Cortex of kidney (tissue), 1 donor: ENCODE data around the gene MLPH.
"Not testable (repeated sequence)": the region's sequence is repeated elsewhere in the genome, so short reads cannot be mapped to it uniquely, and the experiment has no call there.

Experiments
- DNase-seq: peaks from one replicate; lab custom pipeline; 2025; lab: John Stamatoyannopoulos, UW

The MLPH gene

DNA sequence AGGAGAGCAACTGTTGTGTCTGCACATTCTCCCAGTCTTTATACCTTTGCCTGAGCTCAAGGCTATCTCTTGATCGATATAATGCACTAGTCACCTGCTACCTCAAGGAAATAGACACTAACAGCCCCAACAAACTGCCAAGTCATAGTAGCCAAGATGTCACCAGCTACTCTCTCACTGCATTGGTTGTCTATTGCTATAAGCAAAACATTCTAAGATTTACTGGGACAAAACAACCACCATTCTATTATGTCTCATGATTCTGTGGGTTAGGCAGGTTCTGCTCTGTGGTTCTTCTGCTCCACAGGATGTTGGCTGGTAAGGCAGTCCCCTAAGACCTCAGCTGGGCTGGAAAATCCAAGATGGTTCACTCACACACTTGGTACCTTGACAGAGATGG lies 28.5 kb upstream of the MLPH start:
- DNase-seq = no peak

DNA sequence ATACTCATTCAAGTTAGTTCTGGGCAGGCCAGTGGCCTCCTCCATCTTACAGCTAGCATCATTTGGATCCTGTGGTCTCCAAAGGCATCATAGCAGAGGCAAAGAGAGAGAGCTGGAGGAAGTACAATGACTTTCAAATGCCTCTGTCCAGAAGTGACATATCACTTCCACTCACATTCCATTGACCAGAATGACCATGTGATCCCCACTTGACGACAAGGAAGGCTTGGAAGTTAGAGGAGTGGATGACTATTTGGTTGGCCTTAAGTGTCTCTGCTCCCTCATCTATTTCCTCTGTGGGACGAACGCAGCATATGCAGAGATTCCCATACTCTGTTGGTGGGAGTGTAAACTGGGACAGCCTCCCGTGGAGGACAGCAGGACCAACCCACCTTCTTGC lies 27.8 kb upstream of the MLPH start:
- DNase-seq = no peak

DNA sequence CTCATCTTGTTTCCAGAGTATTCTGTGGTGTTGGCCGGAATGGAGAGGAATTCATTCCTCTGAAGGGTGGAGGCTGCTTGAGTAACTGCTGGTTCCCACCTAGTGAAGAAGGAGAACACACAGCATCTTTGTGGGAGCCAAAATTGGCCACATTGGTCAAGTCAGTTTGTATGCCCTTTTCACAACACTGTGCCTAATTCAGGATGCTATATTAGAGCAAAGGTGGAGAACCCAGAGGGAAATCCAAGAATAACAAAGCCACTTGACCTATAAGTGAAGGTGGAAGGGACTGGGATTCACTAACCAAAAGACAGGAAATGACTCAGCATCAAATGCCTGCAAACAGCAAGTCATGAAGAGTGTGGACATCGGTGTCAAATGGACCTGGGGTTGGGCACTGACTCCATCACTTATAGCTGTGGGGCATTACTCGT lies 27.3 kb upstream of the MLPH start:
- DNase-seq = no peak

DNA sequence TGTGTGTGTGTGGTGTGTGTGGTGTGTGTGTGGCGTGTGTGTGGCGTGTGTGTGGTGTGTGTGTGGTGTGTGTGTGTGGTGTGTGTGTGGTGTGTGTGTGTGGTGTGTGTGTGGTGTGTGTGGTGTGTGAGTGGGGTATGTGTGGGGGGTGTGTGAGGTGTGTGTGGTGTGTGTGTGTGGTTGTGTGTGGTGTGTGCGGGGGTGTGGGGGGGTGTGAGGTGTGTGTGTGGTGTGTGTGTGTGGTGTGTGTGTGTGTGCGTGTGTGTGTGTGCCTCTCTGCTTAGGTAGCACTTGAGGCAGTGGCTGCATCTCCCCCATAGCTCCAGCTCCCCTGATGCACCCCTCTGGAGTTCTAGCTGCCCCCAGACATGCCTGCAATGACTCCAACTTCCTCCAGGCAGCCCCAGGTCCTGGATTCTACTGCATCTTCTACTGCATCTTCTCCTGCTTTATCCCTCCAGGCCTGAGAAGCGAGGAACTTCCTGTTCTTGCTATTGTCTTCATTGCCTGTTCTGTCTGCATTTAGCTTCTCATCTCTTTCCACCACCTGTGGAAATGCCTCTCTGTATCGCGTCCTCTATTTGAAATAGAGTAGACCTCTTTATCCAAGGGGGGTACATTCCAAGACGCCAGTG lies 22.2 kb upstream of the MLPH start:
- DNase-seq = no peak

DNA sequence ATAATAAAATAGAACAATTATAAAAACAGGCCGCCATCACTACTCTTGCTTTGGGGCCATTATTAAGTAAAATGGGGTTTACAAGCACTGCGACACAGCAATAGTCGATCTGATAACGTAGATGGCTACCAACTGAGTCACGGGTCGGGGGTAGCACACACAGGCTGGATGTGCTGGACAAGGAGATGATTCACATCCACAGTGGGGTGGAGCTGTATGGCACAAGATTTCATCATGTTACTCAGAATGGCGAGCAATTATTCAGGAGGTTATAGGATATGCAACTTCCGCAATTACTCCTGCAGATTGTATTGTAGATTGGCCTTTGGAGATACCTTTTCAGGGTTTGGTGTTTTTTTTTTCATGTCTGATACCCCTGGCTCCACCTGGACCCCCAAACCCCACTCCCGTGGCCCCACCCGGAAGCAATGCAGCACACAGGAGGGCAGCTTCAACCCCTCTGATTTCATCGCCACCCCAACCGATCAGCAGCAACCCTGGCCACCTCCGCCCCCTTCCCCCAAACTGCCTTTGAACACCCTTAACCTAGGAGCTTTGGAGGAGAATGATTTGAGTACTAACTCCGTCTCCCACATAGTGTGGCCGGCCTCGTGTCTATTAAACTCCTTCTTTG lies 21.4 kb upstream of the MLPH start:
- no peak for DNase-seq

DNA sequence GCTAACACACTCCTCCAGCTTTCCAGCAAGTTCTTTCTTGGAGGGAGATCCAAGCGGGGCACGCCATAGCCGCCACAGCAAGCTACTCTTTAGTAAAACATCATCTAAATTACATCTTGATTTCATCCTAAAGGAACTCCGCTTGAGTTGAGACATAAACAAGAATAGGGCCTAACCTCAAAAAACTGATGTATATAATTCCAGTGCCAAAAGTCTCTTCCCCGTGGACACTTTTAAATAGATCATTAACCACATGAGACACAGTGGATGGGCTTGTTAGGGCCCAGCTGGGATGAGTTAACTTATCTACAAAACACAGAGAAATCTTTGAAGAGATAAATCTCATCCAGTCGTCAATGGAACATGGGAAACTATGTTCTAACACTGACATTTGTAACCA lies 20.8 kb upstream of the MLPH start:
- no peak for DNase-seq

DNA sequence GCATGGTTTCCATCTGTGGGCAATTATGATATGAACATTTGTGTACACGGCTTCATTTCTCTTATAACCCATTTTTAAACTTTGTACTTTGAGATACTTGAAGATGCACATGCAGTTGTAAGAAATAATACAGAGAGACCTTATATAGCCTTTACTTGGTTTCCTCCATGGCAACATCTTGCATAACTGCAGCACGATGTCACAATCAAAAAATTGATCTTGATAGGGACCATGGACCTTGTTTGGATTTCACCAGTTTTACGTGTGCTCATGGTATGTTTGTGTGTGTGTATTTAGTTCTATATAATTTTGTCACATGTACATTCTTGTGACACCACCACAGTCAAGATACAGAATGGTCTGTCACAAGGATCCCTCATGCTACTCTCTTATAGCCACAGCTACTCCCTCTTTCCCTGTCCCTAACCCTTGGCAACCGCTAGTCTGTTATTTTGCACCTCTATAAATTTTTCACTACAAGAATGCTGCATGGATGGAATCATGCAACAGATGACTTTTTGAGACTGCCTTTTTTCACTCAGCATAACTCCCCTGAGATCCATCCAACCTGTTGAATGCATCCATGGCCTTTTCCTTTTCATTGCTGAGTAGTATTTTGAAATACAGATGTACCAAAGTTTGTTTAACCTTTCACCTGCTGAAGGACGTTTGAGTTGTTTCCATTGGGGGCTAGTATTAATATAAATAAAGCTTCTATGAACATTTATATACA lies 19.4 kb upstream of the MLPH start:
- no peak for DNase-seq

DNA sequence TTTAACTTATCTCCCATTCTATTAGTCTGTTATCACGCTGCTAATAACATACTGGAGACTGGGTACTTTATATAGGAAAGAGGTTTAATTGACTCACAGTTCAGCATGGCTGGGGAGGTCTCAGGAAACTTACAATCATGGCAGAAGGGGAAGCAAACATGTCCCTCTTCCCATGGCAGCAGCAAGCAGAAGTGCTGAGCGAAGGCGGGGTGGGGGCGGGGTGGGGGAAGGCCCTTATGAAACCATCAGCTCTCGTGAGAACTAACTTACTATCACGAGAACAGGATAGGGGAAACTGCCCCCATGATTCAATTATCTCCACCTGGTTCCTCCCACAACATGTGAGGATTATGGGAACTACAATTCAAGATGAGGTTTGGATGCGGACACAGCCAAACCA lies 17.6 kb upstream of the MLPH start:
- DNase-seq = not testable (repeated sequence)

DNA sequence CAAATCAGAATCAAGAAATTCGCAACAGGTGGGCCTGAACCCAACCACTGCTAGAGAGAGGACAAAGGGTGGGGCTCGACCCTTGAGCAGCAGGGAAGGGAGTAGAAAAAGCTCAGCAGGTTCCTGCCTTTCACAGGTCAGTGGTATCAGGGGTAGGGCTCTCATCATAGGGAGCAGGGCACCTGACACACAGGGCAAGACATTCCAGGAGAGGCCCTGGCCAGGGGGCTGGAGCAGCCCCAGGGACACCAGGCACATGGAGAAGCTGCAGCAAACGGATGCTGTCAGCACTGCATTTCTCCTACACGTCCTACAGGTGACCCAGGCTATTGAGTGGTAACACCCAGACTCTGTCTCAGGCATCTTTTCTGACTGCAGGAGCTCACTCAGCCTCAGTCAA lies 17.2 kb upstream of the MLPH start:
- DNase-seq = no peak

DNA sequence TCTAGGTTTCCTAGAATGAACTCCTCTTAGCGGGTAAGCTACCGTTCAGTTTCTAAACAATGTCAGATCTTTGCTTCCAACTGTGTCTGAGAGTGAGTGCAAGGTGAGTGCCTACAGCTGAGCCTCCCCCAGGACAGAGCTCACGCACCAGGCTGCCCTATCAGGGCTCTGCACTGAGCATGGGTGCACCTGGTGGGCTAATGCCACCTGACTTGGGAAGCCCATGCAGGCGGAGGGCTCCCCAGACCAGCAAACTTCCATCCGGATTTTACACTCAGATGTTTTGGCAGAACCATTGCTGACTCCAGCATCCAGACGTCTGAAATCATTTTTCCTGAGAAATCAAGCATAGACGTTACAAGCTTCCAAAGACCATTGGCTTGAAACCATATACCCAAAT lies 16.1 kb upstream of the MLPH start:
- no peak for DNase-seq

DNA sequence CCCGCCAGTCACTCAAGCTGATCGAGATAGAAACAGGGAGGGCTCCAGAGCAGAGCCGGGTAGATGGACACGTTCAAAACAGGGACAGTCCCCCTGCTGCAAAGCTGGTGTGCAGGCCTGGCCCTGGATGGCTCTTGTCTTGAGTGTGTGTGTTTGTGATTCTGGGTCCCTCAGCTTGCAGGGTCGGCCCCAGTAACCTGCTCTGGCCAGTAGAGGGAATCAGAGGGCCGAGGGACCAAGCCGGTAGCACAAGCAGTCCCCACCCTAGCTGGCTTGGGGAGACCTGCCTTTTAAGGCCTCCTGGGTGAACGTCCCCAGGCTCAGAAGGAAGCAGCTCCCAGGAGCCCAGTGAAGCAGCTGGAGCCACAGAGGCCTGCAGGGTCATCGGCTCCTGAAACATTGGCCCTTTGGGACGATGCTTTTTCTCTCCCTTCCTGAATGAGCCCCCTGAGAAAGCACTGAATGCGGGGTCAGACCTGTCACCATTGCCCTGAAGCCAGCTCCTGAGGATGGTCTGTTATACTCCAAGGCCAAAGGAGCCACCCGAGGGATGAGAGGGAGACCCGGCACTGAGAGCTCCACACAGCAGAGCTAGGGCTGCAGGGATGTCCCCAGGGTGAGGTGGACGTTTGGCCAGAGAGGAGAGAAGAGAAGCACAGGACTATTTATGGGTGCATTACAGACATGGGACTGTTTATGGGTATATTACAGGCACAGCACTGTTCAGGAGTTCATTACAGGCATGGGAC lies 15.4 kb upstream of the MLPH start:
- DNase-seq = no peak

DNA sequence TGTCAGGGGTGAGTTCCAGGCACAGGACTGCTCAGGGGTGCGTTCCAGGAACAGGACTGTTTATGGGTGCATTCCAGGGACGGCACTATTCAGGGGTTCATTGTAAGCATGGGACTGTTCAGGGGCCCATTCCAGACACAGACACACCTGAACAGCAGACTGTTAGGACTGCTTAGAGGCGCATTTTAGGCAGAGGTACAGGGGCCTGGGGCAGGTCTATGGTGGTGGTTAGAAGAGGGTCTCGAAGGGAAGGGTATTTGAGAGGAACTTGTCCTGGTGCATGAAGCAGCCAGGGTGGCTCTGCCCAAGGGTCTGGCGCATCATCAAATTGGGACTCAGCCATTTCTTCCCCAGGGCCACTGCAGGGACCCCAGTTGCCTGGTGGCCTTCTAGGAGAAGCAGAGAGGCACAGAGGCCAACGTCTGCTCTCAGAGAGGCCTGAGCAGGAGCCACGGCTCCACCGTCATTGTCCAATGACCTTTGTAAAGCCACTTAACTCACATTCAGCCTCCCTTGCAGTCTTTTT lies 14.8 kb upstream of the MLPH start:
- no peak for DNase-seq

DNA sequence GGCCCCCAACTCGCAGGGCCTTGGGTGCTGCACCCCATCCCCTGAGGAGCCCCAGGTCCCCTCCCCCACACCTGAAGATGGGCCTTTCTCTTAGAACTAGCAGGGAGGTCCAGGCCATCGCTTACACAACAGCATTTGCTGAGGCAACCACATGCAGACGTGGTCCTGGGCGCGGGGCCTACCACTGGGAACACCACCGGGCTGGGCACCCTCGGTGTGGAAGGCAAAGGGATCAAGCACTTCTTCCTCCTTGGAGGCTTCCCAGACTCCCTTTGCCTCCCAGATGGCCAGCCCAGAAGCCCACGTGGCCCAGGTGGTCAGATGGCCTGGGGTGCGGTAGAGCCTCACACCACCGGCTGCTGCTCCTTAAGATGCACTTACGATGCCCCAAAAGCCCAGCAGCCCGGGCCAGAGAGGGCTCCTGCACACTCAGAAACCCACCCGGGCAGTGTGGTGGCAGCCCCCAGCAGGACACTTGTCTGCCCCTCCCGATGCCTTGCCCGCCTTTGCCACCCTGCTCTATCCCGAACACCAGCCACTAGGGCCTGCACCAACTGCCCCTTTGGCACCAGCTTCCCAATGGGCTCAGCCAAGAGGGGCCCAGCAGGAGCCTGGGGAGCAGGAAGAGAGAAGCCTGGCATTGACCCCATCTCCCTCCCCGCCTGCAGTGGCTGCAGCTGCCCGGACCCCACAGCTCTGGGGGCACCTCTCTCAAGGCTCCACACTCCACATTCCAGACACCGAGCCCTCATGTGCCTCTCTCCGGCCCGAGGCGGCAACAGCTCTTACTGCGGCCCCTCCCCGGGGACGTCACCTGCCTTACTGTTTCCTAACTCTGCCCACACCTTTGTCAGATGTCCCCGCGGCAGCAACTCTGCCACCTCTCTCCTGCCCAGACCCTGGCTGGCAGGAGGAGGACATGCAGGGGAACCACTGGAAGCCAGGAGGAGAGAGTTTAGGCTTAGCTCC lies 13.9 kb upstream of the MLPH start:
- no peak for DNase-seq

DNA sequence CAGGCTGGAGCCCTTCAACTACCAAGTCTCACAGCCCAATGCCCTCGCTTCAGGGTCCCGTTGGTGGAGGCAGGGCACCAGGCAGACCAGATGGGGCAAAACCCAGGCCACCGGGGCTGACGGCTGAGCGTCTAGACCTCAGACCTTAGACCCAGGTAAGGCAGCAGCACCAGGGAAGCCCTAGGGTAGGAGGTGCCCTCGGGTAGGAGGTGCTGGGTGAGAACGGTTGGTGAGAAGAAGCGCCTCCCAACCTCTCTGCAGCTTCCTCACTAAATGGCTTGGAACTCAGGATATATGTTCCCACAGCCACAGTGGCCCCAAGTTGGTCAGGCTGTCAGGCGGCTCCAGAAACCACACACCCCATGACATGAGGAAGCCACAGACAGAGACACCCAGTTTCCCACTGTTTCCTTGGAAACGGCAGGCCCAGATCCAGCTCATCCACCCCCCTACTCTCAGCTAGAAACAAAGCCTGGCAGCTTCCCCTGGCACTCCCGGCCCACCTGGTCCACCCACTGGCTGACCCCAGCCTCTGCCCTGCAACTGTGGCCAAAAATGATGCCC lies 13.1 kb upstream of the MLPH start:
- no peak for DNase-seq

DNA sequence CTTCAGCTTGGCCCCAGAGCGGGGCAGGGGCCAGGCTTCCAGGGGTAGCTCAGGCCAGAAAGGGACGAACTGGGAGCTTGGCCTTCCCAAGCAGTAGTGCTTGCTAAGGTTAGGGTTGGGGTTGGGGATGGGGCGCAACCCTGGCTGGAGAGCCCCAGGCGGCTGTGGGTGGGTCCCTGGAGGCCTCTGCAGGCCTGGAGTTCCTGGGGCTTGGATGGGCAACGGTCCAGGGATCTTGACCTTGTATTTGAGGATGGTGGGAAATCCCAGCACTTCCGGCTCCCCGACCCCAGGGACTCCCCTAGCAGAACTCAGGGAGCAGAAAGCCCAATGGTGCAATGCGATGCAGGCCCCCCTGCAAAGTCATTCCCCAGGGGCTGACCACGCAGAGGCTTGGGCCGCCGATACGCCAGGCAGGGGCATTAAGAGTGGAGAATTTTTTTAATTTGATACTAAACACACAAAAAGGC lies 12.6 kb upstream of the MLPH start:
- DNase-seq = no peak

DNA sequence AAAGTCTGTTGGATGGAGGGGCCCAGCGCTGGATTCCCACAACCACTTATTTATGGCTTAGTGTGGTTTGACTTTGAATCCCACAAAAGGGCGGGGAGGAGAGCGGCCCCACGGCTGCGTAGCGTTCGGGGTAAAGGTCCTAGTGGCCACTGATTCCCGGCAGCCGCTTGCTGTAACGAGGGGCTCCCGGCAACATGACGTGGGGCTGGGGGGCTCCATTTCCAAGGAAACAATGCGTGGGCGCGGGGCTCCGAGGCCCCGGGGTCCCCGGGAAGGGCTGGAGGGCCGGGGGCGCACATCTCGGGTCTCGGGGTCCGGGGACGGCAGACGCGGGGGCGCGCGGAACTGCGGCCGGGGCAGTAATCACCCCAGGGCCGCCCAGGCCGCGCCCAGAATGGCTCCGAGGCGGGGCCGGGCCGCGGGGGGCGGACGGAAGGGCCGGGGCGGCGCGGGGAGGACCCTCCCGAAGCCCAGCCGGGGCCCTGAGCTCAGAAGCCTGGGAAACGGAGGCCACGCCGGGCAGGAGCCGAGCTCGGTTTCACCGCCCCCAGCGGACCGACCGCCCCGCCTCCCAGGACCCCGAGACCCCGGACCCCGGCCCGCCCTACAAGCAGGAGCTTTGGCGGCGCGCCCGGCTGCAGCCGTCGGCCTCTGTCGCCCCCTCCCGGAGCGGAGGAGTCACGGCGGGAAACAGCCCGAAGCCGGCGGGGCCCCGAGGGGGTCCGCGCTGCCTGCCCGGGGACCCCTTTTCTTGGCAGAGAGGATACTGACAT lies 11.9 kb upstream of the MLPH start:
- DNase-seq = no peak

DNA sequence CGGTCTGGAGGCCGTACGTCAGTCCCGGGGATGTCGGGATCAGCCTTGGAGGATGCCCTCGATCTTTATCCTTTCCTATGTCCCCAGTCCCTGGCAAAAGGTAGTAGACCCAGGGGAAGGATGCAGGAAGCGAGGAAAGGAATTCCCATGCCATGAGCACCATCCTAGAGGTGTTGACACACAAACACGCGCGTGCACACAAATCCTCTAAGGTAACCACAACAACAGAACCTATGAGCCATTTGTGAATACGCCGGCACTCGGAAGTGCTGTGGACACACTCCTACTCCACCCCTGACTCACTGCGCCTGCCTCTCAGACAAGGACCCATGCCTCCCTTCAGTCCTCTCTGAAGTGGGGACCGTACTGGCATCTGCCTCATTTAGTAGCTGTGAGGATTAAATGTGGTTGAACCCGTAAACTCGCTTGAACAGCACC lies 11.3 kb upstream of the MLPH start:
- DNase-seq = no peak

DNA sequence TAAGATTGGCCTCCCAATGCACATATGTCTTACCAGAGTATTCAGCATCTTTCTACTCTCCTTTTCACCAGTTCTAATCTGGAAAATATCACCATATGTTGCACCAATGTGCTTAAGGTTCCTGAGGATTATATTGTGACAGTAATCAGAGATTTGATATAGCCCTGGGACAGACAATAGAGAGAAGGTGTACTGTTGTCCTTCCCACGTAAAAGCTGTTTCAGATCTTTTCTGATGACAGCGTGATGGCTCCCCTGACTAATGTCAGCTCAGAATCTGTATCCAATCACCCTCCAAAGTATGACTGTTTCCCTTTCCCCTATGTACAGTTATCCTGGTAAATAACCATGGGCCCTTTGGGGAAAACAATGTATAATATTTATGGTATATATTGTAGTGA lies 9.0 kb upstream of the MLPH start:
- DNase-seq = no peak

DNA sequence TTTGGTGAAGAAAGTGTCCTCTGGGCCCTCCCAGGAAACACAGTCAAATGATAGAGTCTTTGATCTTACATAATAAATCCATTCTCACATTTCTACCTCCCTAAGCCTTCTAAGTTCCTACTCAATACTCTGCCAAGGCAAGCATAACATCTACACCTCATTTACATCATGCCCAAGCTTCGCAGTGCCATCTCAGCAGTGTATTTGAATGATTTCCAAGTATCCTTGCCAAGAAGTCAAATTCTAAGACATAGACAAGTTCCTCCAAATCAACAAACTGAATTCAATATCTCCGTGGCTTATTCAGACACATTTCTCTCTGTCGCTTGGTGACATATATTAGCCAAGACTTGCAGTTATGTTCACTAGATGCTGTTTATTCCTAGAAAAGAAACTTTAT lies 8.1 kb upstream of the MLPH start:
- DNase-seq = no peak

DNA sequence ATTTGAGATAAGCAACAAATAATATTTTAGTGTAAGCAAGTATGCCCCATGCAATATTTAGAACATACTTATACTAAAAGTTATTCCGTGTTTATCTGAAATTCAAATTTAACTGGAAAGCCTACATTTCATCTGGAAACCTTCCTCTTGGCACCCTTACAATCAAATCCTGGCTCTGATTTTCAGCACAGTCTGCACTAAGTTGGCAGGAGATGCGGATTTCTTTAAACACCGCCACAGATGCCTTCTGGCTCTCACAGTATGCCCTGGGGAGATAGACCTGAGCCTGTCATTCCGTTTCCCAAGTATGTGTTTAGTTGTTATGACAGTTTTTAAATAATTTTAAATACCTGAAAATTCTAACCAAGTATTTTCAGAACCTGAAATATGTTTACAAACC lies 7.3 kb upstream of the MLPH start:
- DNase-seq = no peak
